ENCODE results near the gene C1QB.

C1QB gene

DNA sequence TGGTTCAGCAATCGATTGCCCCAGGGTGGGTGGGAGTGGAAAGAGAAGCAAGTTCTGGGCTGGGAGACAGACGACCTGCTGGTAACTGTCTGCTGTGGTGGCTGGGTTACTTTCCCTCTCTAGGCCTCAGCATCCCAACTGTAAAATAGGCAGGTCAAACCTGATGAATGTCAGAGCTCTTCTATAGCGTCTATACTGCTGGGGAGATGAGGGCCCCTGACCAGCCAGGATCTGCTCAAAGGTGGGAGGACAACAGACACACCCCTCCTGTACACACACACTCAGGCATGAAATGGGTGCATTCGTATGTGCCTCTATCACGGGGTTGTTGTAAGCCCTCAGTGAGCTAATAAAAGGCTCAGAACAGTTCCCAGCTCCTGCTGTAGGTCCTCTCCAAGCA is 44.9 kb downstream of the C1QB start:
- no peak for DNase-seq (ENCODE audit: low read depth in 1 of 2, low spot score in 1 of 2)
- no peaks in the 10 kb centered on the region for H3K27me3 ChIP-seq (ENCODE audit: insufficient read depth, poor library complexity, severe bottlenecking)
- H3K27ac ChIP-seq (replicated peaks) = no peak overlapping the region
- no peak overlapping the region for H3K4me3 ChIP-seq (replicated peaks; ENCODE audit: insufficient read depth, low read length)
- no peak for TF ChIP-seq POLR2AphosphoS5 (IDR thresholded peaks at IDR 0.05; ENCODE audit: low read depth)
- TF ChIP-seq, protein P1, sequence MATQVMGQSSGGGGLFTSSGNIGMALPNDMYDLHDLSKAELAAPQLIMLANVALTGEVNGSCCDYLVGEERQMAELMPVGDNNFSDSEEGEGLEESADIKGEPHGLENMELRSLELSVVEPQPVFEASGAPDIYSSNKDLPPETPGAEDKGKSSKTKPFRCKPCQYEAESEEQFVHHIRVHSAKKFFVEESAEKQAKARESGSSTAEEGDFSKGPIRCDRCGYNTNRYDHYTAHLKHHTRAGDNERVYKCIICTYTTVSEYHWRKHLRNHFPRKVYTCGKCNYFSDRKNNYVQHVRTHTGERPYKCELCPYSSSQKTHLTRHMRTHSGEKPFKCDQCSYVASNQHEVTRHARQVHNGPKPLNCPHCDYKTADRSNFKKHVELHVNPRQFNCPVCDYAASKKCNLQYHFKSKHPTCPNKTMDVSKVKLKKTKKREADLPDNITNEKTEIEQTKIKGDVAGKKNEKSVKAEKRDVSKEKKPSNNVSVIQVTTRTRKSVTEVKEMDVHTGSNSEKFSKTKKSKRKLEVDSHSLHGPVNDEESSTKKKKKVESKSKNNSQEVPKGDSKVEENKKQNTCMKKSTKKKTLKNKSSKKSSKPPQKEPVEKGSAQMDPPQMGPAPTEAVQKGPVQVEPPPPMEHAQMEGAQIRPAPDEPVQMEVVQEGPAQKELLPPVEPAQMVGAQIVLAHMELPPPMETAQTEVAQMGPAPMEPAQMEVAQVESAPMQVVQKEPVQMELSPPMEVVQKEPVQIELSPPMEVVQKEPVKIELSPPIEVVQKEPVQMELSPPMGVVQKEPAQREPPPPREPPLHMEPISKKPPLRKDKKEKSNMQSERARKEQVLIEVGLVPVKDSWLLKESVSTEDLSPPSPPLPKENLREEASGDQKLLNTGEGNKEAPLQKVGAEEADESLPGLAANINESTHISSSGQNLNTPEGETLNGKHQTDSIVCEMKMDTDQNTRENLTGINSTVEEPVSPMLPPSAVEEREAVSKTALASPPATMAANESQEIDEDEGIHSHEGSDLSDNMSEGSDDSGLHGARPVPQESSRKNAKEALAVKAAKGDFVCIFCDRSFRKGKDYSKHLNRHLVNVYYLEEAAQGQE (IDR thresholded peaks at IDR 0.05; ENCODE audit: insufficient replicate concordance, low read depth) = no peak
- TF ChIP-seq, protein P2, sequence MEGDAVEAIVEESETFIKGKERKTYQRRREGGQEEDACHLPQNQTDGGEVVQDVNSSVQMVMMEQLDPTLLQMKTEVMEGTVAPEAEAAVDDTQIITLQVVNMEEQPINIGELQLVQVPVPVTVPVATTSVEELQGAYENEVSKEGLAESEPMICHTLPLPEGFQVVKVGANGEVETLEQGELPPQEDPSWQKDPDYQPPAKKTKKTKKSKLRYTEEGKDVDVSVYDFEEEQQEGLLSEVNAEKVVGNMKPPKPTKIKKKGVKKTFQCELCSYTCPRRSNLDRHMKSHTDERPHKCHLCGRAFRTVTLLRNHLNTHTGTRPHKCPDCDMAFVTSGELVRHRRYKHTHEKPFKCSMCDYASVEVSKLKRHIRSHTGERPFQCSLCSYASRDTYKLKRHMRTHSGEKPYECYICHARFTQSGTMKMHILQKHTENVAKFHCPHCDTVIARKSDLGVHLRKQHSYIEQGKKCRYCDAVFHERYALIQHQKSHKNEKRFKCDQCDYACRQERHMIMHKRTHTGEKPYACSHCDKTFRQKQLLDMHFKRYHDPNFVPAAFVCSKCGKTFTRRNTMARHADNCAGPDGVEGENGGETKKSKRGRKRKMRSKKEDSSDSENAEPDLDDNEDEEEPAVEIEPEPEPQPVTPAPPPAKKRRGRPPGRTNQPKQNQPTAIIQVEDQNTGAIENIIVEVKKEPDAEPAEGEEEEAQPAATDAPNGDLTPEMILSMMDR (IDR thresholded peaks at IDR 0.05; ENCODE audit: insufficient read depth, low read length) = no peak
- TF ChIP-seq SPI1 (IDR thresholded peaks at IDR 0.05; ENCODE audit: borderline replicate concordance, low read depth) = no peak
- TF ChIP-seq GABPA (IDR thresholded peaks at IDR 0.05; ENCODE audit: low read depth) = no peak

DNA sequence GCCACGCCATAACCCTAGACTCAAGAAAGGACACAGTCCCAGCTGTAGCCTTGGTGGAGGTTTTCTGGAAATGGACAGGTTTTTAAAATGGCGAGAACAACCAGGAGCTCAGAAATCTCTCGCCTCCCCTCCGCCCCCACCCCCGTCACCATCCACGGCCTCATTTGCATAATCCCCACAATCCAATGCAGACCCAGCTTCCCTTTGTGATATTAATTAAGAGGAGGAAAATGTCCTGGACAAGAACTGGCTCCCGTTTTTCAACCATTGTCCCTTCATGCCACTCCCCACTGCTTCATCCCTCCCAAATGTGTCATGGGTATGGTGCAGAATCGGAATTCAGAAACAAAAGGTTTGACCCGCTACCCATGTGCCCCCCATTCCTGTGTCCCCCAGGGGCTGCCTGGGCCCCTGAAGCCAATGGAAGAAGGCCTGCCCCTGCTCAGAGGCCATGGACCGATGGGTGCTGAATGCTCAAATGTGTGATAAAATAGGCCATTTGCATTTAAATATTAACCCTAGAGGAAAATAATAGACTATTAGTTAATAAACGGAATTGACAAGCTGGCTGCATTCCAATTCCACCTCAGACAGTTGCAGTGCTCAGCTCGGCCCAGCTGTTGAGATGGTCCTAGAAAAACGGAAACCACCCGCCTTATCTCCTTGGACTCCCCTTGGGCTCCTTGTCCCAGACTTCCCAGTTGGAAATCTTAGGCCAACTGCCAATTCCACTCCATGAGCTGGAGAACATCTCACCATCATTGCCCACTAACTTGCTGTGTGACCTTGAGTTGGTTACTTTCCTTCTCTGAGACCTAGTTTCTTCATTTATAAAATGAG is 46.9 kb downstream of the C1QB start:
- Histone ChIP-seq H3K27me3 (ENCODE audit: insufficient read depth, poor library complexity, severe bottlenecking) (no peaks in the 10 kb centered on the region), H3K27ac (replicated peaks) (no peak overlapping the region), H3K4me3 (replicated peaks; ENCODE audit: insufficient read depth, low read length) (no peak overlapping the region)
- TF ChIP-seq, protein P2 (IDR thresholded peaks at IDR 0.05; ENCODE audit: insufficient read depth, low read length) = no peak
- TF ChIP-seq, protein P1 (IDR thresholded peaks at IDR 0.05; ENCODE audit: insufficient replicate concordance, low read depth) = no peak
- no peak for TF ChIP-seq POLR2AphosphoS5 (IDR thresholded peaks at IDR 0.05; ENCODE audit: low read depth)
- no peak for TF ChIP-seq GABPA (IDR thresholded peaks at IDR 0.05; ENCODE audit: low read depth)
- no peak for TF ChIP-seq SPI1 (IDR thresholded peaks at IDR 0.05; ENCODE audit: borderline replicate concordance, low read depth)
- no peak for DNase-seq (ENCODE audit: low read depth in 1 of 2, low spot score in 1 of 2)

DNA sequence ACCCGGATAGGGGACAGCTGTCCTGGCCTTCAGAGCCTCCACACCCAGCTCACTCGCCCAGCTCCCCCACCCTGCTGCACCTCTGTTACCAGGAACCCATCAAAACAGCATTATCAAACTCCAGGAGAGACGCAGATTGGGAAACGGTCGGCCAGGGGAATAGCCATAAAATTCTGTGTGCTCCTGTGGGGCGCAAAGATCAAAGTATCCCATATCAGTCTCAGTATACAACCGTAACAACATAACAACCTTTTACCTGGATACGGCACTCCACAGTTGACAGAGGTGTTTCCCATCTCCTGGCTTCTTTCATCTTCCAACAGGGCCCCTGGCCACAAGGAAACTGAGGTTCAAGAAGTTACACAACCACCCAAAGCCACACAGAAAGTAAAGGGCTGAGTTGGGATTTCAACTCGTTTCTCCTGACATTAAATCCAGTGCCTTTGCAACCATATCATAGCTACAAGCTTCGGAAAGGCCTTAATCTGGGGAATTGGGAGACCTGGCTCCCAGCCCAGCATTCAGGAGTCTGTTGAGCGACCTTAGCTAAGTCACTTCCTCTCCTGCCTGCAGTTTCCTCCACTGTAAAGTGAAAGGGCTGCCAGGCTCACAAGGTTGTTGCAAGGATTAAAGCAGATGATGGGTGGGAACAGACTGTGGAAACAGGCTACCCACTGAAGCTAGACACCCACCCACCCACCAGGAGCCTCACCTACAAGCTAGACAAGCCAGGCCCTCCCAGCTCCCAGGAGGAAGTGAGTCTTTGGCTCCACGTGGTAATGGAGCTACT is 49.5 kb downstream of the C1QB start:
- peak in 1 of 2 experiments; percentile 18 for DNase-seq (ENCODE audit: low read depth in 1 of 2, low spot score in 1 of 2)
- peak; percentile 90 for TF ChIP-seq SPI1 (IDR thresholded peaks at IDR 0.05; ENCODE audit: borderline replicate concordance, low read depth)
- TF ChIP-seq, protein P2 (IDR thresholded peaks at IDR 0.05; ENCODE audit: insufficient read depth, low read length) = no peak
- Histone ChIP-seq H3K27ac (replicated peaks) (no peak overlapping the region), H3K27me3 (ENCODE audit: insufficient read depth, poor library complexity, severe bottlenecking) (no peaks in the 10 kb centered on the region), H3K4me3 (replicated peaks; ENCODE audit: insufficient read depth, low read length) (no peak overlapping the region)

Measured in HL-60 (cell line).